Endothelial cell of umbilical vein (primary cell): ENCODE data around the gene C4orf33. TPM values are rescaled to one million over a fixed set of nuclear protein-coding genes. Genes with fewer than 3 reads are reported as not detected.

Experiments
- BruUV-seq: library from RNA; stranded (reverse); fragments of 400-500 nt; replicated peaks from 2 replicates; lab custom pipeline; 2021; lab: Mats Ljungman, UMichigan
- CTCF ChIA-PET: fragments of 300-600, 350-600 bp; sonication (Branson Sonifier 250); formaldehyde crosslinking; loops from one replicate; lab custom pipeline; 2021; ENCODE audit warnings: antibody characterized with exemption, inconsistent platforms; lab: Charles Lee
- POLR2A ChIA-PET: fragments of 300-600, 350-600 bp; sonication (Branson Sonifier 250); formaldehyde crosslinking; loops from one replicate; lab custom pipeline; 2021; ENCODE audit warnings: antibody characterized with exemption, inconsistent platforms; lab: Charles Lee
- DNase-seq: peaks from one replicate; pipeline ENCODE4 v3.0.0-alpha.2; 2011; ENCODE audit warnings: low read depth, low spot score
- FAIRE-seq: peaks from 2 replicates; lab custom pipeline; 2011; peaks lifted over from hg19 to GRCh38; lab: Jason Lieb, UNC
- H2AFZ ChIP-seq: 2 replicates; pipeline ENCODE4 v1.6.0; 2012; ENCODE audit warnings: low read depth, low read length, control low read depth, inconsistent platforms
- H3K27ac ChIP-seq: 2 replicates; pipeline ENCODE4 v1.5.1; 2011; ENCODE audit warnings: low read depth, mild to moderate bottlenecking, control low read depth, low read length, moderate library complexity; ENCODE audit not compliant: insufficient read depth
- H3K27me3 ChIP-seq, 2 experiments: 2 replicates each; pipeline versions ENCODE4 v1.6.0 to v1.6.1; 2011; ENCODE audit warnings: low read length in 2 of 2, mixed read lengths in 1 of 2; ENCODE audit not compliant: control insufficient read depth in 2 of 2, insufficient read depth in 2 of 2
- H3K36me3 ChIP-seq, 2 experiments: 2 replicates in 1 of 2; 3 replicates in 1 of 2; pipeline ENCODE4 v1.5.1; 2011; ENCODE audit warnings: low read length in 2 of 2, mild to moderate bottlenecking in 1 of 2, moderate library complexity in 1 of 2; ENCODE audit not compliant: control insufficient read depth in 2 of 2, insufficient read depth in 2 of 2; ENCODE audit errors: extremely low read depth in 1 of 2
- H3K4me1 ChIP-seq: 3 replicates; pipeline ENCODE4 v1.5.1; 2011; ENCODE audit warnings: mild to moderate bottlenecking, low read length; ENCODE audit not compliant: control insufficient read depth, insufficient read depth; ENCODE audit errors: extremely low read depth
- H3K4me2 ChIP-seq: 2 replicates; pipeline ENCODE4 v1.6.1; 2011; ENCODE audit warnings: low read length, control low read depth, mixed read lengths; ENCODE audit not compliant: insufficient read depth
- H3K4me3 ChIP-seq, 3 experiments: fragments of 200-600 bp in 1 of 3; sonication (generic), shearing (Covaris generic) in 1 of 3; replicated peaks in 1 of 3; 2 replicates each; pipeline ENCODE4 v1.5.1; 2011 to 2016; ENCODE audit warnings: control low read depth in 3 of 3, low read length in 3 of 3, mild to moderate bottlenecking in 2 of 3, inconsistent platforms in 1 of 3, low read depth in 1 of 3, moderate library complexity in 1 of 3; ENCODE audit not compliant: insufficient read depth in 1 of 3
- H3K79me2 ChIP-seq: 2 replicates; pipeline ENCODE4 v1.6.0; 2012; ENCODE audit warnings: low read length, inconsistent platforms; ENCODE audit not compliant: control insufficient read depth, insufficient read depth
- H3K9ac ChIP-seq: replicated peaks from 2 replicates; pipeline ENCODE3; 2011; ENCODE audit warnings: low read length, control low read depth; ENCODE audit not compliant: insufficient read depth; ENCODE audit errors: extremely low read depth
- H3K9me1 ChIP-seq: replicated peaks from 3 replicates; pipeline ENCODE4 v1.6.0; 2011; ENCODE audit warnings: mild to moderate bottlenecking, low read length; ENCODE audit not compliant: control insufficient read depth, insufficient read depth; ENCODE audit errors: extremely low read depth
- H3K9me3 ChIP-seq: replicated peaks from 2 replicates; pipeline ENCODE4 v1.5.1; 2012; ENCODE audit warnings: low read length, inconsistent platforms; ENCODE audit not compliant: control insufficient read depth, insufficient read depth
- H4K20me1 ChIP-seq: replicated peaks from 2 replicates; pipeline ENCODE3; 2011; ENCODE audit warnings: mild to moderate bottlenecking, low read length; ENCODE audit not compliant: control insufficient read depth, insufficient read depth; ENCODE audit errors: extremely low read depth
- CTCF ChIP-seq, 2 donors: IDR thresholded peaks; 1 replicate in 1 of 2; 2 replicates in 1 of 2; pipeline ENCODE4 v1.5.1; 2011; ENCODE audit warnings: low read length in 2 of 2, mild to moderate bottlenecking in 2 of 2, moderate library complexity in 2 of 2, control low read depth in 1 of 2, inconsistent platforms in 1 of 2, low read depth in 1 of 2; ENCODE audit not compliant: insufficient read depth in 1 of 2; ENCODE audit errors: extremely low read depth in 1 of 2
- EZH2 ChIP-seq: IDR thresholded peaks from 2 replicates; pipeline ENCODE4 v1.6.1; 2012; ENCODE audit warnings: borderline replicate concordance, low read depth, mild to moderate bottlenecking, moderate library complexity, low read length, inconsistent platforms; ENCODE audit not compliant: severe bottlenecking
- FOS ChIP-seq: IDR thresholded peaks from 2 replicates; pipeline ENCODE4 v1.6.1; 2011; ENCODE audit warnings: mild to moderate bottlenecking, low read length, moderate library complexity, borderline replicate concordance; ENCODE audit not compliant: insufficient read depth
- GATA2 ChIP-seq: IDR thresholded peaks from 2 replicates; pipeline ENCODE4 v1.7.0; 2011; ENCODE audit warnings: low read depth, mild to moderate bottlenecking, moderate library complexity, mixed read lengths, low read length; ENCODE audit not compliant: insufficient read length, insufficient read depth
- JUN ChIP-seq: IDR thresholded peaks from 2 replicates; pipeline ENCODE4 v1.6.1; 2011; ENCODE audit warnings: borderline replicate concordance, low read depth; ENCODE audit not compliant: insufficient read length, insufficient read depth
- MAX ChIP-seq: IDR thresholded peaks from 2 replicates; pipeline ENCODE4 v1.6.1; 2011; ENCODE audit not compliant: insufficient read depth, insufficient read length
- MYC ChIP-seq: IDR thresholded peaks from one replicate; pipeline ENCODE4 v1.6.1; 2011; ENCODE audit warnings: mild to moderate bottlenecking, low read depth, low read length
- POLR2A ChIP-seq: IDR thresholded peaks from 2 replicates; pipeline ENCODE4 v1.6.1; 2012; ENCODE audit warnings: low read depth, mild to moderate bottlenecking, control low read depth, low read length
- POLR2AphosphoS5 ChIP-seq: IDR thresholded peaks from 2 replicates; pipeline ENCODE4 v1.6.1; 2012; ENCODE audit warnings: low read depth, mild to moderate bottlenecking, control low read depth, low read length, moderate library complexity; ENCODE audit not compliant: insufficient read depth
- dilution Hi-C: fragments of 300-500 bp; cut with MboI; formaldehyde crosslinking; loops from one replicate; pipeline ENCODE4 v1.15.0; 2019; ENCODE audit warnings: low sequenced_read_pairs; ENCODE audit not compliant: extremely low pct_ligation_motif_present
- intact Hi-C: fragments of 100-400 bp; cut with micrococcal nuclease; formaldehyde crosslinking; loops from one replicate; pipeline ENCODE4 v1.10.0; 2022
- polyA plus RNA-seq, 4 experiments: library from polyadenylated mRNA; depleted of rRNA in 3 of 4; stranded (reverse) in 3 of 4; unstranded in 1 of 4; fragments of >200 nt; gene quantifications; 2 replicates each; pipeline versions ENCODE4 v1.2.1 to v1.2.3, GENCODE V29; 2011 to 2012; ENCODE audit warnings: missing spikeins in 1 of 4
- total RNA-seq: library from RNA; stranded (reverse); gene quantifications from 2 replicates; pipeline ENCODE4 v1.2.3, GENCODE V29; 2021

The C4orf33 gene
- total and polyA plus RNA-seq, 2 donors (not counting 3 experiments of a cell fraction or from before 2014, with no cell fraction given): 2.6 to 9.4 TPM

- peak overlapping the region; percentile 96 for H3K4me2 ChIP-seq
- DNase-seq (no peak), FAIRE-seq (no peak)
- peak overlapping the region; percentile 90 for H2AFZ ChIP-seq
- no peaks in the 10 kb centered on the region for H3K27me3 ChIP-seq
- peaks cover 48% of the 10 kb centered on the region for H3K79me2 ChIP-seq
- H3K9me1 ChIP-seq: no peaks in the 10 kb centered on the region
- peak overlapping the region; percentile 96 for H3K9ac ChIP-seq
- H3K4me3 ChIP-seq: peak overlapping the region; percentile 86 to 97 (median 88)
- H3K4me1 ChIP-seq: peaks cover 26% of the 10 kb centered on the region
- dilution Hi-C loops: no loop called here
- ChIA-PET POLR2A (interaction anchor here (0.7 kb wide), 1 partner anchor 104 kb away, joined by 3 read pairs; no protein-coding TSS in a partner anchor), CTCF (interaction anchor here (0.7 to 1.4 kb wide), 3 partner anchors 16 to 713 kb away, joined by 3 read pairs; no protein-coding TSS in a partner anchor)
- TSS peak; percentile 75 for BruUV-seq
- peak overlapping the region; percentile 89 for H3K27ac ChIP-seq
- H3K36me3 ChIP-seq: no peaks in the 10 kb centered on the region
- H3K9me3 ChIP-seq: no peaks in the 10 kb centered on the region
- intact Hi-C loops: loop anchor here (1.0 to 10.0 kb wide), 8 partner anchors 142 to 1030 kb away; partner anchors contain the start of gene LARP1B
- H4K20me1 ChIP-seq: no peaks in the 10 kb centered on the region
- no peak for TF ChIP-seq MAX
- no peak for TF ChIP-seq GATA2
- no peak for TF ChIP-seq MYC
- TF ChIP-seq JUN: no peak
- TF ChIP-seq CTCF (IDR thresholded peaks at IDR 0.05; ENCODE audit: extremely low read depth in 1 of 2, insufficient read depth in 1 of 2, low read depth in 1 of 2, low read length in 2 of 2): no peak
- TF ChIP-seq EZH2: no peak
- TF ChIP-seq FOS: no peak
- TF ChIP-seq POLR2A: no peak
- no peak for TF ChIP-seq POLR2AphosphoS5
These were observed 3.2 kb upstream of the C4orf33 start for GRCh38 chr4:129092631-129093190.
